WTC11 (cell line): ENCODE measurements around the gene GZMM.
A peak's percentile ranks its signal among the peaks of the same experiment; 100 is the strongest.

ENCODE experiments used
- ETV6 ChIP-seq: sonication (generic); formaldehyde crosslinking; IDR thresholded peaks from 2 replicates; pipeline ENCODE4 v1.8.1; 2022; ENCODE audit warnings: mild to moderate bottlenecking, missing genetic modification reagents
- MAX ChIP-seq: sonication (generic); formaldehyde crosslinking; IDR thresholded peaks from 2 replicates; pipeline ENCODE4 v1.8.0; 2022; ENCODE audit warnings: mild to moderate bottlenecking, missing genetic modification reagents
- NR2C2 ChIP-seq: sonication (generic); formaldehyde crosslinking; IDR thresholded peaks from 2 replicates; pipeline ENCODE4 v1.8.0; 2022; ENCODE audit warnings: mild to moderate bottlenecking, missing genetic modification reagents
- TF ChIP-seq, protein P1 (sequence below): fragments of 200-600 bp; IDR thresholded peaks from 2 replicates; pipeline ENCODE4 v1.8.0; 2022; ENCODE audit warnings: antibody characterized with exemption

- no peak for TF ChIP-seq NR2C2
- no peak; the same call in 1 of the 2 replicates for TF ChIP-seq MAX (CRISPR knock-in tag)
- no peak for TF ChIP-seq ETV6 (CRISPR knock-in tag)
- TF ChIP-seq, protein P1, sequence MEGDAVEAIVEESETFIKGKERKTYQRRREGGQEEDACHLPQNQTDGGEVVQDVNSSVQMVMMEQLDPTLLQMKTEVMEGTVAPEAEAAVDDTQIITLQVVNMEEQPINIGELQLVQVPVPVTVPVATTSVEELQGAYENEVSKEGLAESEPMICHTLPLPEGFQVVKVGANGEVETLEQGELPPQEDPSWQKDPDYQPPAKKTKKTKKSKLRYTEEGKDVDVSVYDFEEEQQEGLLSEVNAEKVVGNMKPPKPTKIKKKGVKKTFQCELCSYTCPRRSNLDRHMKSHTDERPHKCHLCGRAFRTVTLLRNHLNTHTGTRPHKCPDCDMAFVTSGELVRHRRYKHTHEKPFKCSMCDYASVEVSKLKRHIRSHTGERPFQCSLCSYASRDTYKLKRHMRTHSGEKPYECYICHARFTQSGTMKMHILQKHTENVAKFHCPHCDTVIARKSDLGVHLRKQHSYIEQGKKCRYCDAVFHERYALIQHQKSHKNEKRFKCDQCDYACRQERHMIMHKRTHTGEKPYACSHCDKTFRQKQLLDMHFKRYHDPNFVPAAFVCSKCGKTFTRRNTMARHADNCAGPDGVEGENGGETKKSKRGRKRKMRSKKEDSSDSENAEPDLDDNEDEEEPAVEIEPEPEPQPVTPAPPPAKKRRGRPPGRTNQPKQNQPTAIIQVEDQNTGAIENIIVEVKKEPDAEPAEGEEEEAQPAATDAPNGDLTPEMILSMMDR, result peak; percentile 95
Measured at GRCh38 chr19:584240-585001, 40.6 kb downstream of the GZMM start.
